Stimulated activated CD4-positive, alpha-beta T cell treated with anti-CD3 and anti-CD28 coated beads, Interleukin-12 subunit alpha, Interleukin-12 subunit beta, amount 100 ng/mL, for 24 hours (primary cell): Measurements from ENCODE around the gene EPB41L1.

Source experiments
- DNase-seq, 2 experiments: peaks; one replicate each; pipeline ENCODE4 v3.0.0-alpha.2; 2020; ENCODE audit warnings: low read depth in 2 of 2

EPB41L1 gene

GRCh38 chr20:36225666-36226065, 71.1 kb downstream of the EPB41L1 start:
- DNase-seq = no peak

- DNase-seq = no peak
Observed at GRCh38 chr20:36228770-36229169, 74.2 kb downstream of the EPB41L1 start.

DNA sequence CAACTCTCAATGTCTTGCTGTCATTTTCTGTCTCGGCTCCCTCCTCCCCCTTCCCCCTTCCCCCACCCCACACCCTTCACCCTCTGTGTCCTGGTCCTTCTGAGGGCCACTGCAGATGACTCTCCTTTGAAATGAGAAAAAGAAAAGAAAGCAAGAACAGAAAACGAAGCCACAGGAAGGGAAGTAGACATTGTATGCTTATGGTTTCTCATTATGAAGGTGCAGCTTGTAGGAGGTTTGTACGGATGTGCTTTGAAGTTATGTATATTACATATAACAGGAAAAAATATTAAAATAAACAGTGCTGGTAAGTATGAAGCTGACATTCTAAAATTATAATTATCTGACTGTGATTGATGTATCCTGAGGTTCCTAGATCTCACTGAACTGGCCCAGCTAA, 75.5 kb downstream of the EPB41L1 start:
- no peak for DNase-seq

DNA sequence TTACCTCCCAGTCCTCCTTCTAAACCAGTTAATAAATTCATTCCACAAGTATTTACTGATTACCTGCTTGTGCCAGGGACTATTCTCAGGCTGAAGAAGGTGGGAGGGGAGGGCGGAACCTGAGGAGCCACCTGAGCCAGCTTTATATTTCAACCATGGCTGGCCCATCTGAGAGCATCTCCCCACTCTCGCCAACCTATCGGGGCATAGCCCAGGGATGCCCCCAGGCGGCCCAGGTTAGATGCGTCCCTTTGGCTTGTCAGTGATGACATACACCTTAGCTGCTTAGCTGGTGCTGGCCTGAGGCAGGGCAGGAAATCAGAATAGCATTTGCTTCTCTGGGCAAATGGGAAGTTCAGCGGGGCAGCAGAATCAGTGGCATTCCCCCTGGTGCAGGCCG, 76.8 kb downstream of the EPB41L1 start:
- DNase-seq = no peak

- DNase-seq = no peak
Observed at GRCh38 chr20:36234771-36235320, 80.3 kb downstream of the EPB41L1 start.

GRCh38 chr20:36235892-36236785, 81.6 kb downstream of the EPB41L1 start, which contains the start of gene AAR2:
AAR2 (plus strand) TSS chr20:36236478; CDS start chr20:36239869, 3,391 bp downstream.
- peak; percentile 76 to 77 for DNase-seq

- DNase-seq = no peak
Observed at GRCh38 chr20:36236786-36237121, 82.2 kb downstream of the EPB41L1 start.

DNA sequence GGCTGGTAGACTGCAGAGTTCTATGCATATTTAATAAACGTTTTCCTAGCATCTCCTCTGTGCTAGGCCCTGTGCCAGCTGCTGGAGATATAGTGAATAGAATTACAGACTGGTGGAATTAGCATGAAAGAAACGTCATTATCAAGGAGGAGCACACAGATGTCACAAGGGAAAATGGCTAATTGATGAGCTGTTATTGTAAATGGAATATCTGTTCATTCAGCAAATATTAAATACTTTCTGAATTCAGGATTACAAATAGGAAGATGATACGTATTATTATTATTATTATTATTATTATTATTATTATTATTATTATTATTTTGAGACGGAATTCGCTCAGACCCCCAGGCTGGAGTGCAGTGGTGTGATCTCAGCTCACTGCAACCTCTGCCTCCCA, 82.9 kb downstream of the EPB41L1 start:
- no peak for DNase-seq

DNA sequence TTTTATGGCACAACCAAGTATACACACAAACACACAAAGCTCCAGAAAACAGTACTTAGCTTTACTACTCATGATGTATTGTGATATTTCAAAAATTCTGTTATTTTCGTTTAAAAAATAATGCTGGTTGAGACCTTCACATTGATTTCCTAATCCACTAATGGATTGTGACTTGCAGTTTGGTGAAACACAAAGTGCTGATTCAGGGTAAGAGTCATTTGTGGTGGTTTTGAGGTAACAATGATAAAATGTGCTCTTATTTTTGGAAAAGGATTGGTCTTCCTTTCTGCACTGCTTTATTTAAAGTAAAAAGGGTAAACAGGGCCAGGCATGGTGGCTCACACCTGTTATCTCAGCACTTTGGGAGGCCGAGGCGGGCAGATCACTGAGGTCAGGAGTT, 83.6 kb downstream of the EPB41L1 start:
- DNase-seq = no peak

DNA sequence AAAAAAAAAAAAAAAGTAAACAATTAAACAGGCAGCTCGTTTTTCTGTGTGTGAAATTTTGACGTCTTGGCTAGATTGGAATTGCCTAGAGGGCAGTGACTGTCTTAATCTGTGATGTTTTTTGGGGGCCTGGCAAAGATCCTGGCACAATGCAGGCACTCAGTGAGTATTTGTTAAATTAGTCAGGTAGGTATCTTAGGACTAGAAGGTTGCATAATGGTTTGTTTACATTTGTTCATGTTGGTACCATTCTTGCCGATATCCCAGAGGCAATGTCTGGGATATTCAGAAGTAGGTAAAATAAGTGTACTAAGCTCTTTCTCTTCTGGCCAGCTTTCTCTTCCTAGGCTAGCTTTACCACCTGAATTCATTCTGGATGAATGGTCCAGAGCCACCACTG, 84.2 kb downstream of the EPB41L1 start:
- DNase-seq = no peak

- no peak for DNase-seq
Observed at GRCh38 chr20:36240076-36240475, 85.5 kb downstream of the EPB41L1 start.

DNA sequence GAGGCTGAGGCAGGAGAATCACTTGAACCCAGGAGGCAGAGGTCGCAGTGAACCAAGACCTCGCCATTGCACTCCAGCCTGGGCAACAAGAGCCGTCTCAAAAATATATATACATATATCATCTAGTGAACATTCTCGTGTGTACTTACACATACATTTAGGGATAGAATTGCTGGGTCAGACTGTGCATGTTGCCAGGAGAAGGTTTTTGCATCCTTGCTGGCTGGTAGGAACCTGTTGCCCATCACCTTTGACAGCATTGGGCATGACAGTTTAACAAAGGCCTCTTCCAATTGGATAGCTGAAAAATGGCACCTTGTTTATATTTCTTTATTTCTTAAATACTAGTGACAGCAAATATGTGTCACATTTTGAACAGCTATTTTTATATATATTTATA, 87.1 kb downstream of the EPB41L1 start:
- no peak for DNase-seq

- no peak for DNase-seq
Observed at GRCh38 chr20:36243726-36244125, 89.2 kb downstream of the EPB41L1 start.

- no peak for DNase-seq
Observed at GRCh38 chr20:36246401-36246800, 91.9 kb downstream of the EPB41L1 start.

- no peak for DNase-seq
Observed at GRCh38 chr20:36248836-36249235, 94.3 kb downstream of the EPB41L1 start.

GRCh38 chr20:36249450-36249849, 94.9 kb downstream of the EPB41L1 start:
- DNase-seq = no peak

DNA sequence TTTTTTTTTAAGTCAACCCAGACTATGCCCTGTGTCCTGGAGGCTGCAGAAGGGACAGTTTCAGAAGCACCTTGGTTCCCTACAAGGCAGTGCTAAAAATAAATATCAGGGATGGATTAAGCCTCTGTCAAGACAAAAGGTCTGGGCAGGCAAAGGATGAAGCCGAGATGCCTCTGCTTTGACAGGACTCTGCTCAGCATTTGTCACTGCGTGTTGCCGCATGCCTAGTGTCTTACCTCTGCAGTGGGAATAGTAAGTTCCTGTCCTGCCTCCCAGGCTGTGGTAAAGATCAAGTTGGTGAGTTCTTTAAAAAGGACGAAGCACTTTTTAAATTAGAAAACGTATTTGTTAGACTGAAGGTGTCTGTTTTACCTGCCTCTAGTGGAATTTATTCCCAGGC, 96.9 kb downstream of the EPB41L1 start:
- no peak for DNase-seq

GRCh38 chr20:36252511-36252910, 98.0 kb downstream of the EPB41L1 start:
- DNase-seq = no peak

DNA sequence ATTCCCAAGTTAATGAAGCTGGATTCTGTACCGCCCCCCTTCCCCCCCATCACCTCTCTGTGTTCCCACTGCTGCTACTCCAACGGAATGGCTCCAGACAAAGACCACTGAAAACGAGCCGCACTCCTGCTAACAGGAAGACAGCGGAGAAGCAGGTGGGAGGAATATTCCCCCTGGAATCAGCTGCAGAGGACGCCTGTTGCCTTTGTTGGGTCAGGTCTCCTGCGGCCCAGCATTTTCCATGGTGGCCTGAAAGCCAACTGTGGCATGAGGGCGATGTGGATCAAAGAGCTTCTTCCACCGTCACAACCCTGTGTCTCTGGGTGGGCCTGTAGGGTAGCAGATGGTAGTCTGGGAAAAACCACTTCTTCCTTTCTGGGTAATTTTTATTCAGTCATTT, 98.5 kb downstream of the EPB41L1 start:
- no peak for DNase-seq

GRCh38 chr20:36254076-36254475, 99.5 kb downstream of the EPB41L1 start:
- no peak for DNase-seq

DNA sequence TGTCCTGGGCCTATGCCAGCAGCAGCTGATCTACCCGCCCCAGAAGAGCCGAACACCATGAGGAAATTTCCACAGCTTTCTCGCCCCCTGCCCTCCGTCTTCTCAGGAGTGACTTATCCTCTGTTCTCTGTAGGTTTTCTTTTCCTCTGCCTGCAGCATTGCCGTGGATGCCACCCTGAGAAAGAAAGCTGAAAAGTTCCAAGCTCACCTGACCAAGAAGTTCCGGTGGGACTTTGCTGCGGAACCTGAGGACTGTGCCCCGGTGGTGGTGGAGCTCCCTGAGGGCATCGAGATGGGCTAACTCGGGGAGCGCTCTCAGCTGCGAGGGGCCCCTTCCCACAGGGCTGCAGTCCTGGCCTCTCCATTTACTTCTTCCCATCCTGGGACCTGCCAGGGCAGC, 100.9 kb downstream of the EPB41L1 start:
- no peak for DNase-seq

DNA sequence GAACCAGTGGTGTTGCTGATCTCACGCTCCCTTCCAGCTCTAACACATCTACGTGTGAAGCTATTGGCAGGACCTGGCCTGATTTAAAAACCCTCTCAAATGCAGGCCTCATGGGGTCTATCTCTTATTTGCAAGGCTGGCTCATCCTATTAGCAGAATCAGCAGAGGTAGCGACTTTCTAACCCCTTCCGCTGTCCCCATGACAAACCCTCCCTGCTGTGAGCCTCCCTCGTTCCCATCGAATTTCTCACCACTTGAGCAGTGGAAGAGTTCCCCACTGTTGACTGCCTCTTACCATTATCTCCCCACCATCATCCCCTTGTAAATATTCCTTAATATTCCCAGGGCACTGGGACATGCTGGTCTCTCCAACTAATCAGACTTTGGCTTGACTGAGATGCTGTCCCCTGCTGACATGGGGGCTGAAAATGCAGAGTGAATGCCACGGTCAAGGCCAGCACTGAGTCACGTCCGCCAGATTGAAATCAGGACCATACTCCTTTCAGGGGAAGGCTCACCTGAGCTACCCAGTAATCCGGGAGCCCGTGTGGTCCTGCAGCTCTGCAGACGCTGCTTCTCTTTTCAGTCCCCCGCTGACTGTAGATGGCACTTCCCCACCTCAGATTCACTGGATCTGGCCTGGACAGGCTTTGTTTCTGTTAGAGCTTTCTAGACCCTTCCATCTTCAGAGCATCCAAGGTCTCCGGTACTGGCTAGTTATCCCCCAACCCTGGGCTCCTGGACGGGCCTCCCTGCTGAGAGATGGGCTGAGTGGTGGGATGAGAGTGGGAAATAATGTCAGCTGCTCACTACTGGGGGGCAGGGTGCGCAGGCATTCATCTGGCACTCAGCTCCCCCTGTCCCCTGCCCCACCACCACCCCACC, 104.9 kb downstream of the EPB41L1 start:
- DNase-seq = no peak

GRCh38 chr20:36260316-36260715, 105.8 kb downstream of the EPB41L1 start:
- DNase-seq = no peak
